ENCODE results near the gene SF3B2.

DNA sequence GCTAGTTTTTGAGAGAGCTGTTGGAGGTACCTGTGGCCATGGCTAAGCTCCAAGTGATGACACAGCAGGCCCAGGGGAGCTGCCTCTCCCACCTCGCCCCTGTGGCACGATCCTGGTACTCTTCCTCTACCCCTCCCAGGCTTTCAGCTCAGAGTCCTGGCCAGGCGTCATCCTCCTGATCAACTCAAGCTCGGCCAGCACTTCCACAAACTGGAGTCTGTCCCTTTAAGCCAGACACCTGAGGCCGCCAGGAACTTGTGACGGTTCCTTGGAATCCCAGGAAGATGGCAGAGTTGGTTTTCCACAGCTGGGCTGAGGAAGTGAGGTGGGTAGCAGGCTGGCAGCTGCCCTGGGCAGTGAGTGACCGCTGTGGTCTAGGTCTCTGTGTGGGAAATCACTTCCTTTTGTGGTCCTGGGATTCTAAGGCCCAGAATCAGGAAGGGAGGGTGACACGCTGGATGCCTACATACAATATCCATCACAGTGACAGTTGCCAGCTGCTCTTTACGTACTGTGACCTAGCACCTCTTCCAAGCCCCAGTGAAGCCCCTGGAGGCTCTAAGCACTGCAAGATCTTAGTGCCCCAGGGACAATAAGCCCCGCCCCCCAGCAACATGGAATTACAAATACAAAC lies 43.6 kb upstream of the SF3B2 start:
- TF ChIP-seq CTCF (conservative IDR thresholded peaks at IDR 0.05; ENCODE audit: low read depth, low read length): no peak
- no peak for TF ChIP-seq EZH2 (IDR thresholded peaks at IDR 0.05; ENCODE audit: borderline replicate concordance, low read depth, low read length, poor library complexity, severe bottlenecking)
